Epithelial cell of esophagus (primary cell): ENCODE results near the gene ARAP2.

ENCODE experiments used
- DNase-seq: peaks from one replicate; pipeline ENCODE4 v3.0.0; 2010; ENCODE audit warnings: low read depth
- H3K4me3 ChIP-seq: 2 replicates; pipeline ENCODE4 v1.5.1; 2011; ENCODE audit warnings: mild to moderate bottlenecking, low read length, control low read depth
- CTCF ChIP-seq: IDR thresholded peaks from 2 replicates; pipeline ENCODE4 v1.5.1; 2011; ENCODE audit warnings: low read depth, mild to moderate bottlenecking, low read length, control low read depth, inconsistent platforms; ENCODE audit not compliant: insufficient read depth; ENCODE audit errors: missing control alignments

Gene ARAP2

DNA sequence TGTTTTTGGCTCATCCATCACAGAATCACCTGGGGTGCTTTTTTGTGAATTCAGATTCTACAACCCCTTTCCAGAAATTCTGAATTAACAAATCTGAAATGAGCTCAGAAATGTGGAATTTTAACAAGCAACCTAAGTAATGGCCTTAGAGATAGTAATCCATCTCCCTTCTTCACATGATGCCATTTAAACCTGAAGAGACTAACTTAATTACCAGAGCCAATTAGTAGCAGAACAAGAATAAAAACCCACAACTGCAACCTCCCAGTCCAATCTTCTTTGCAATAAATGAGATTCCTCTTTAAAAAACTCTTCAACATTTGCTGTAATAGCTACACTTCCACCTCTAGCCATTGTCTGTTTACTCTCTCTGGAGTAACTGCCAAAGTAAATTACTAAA is 69.7 kb downstream of the ARAP2 start:
- DNase-seq = no peak
- no peak for TF ChIP-seq CTCF
- H3K4me3 ChIP-seq = no peak overlapping the region

DNA sequence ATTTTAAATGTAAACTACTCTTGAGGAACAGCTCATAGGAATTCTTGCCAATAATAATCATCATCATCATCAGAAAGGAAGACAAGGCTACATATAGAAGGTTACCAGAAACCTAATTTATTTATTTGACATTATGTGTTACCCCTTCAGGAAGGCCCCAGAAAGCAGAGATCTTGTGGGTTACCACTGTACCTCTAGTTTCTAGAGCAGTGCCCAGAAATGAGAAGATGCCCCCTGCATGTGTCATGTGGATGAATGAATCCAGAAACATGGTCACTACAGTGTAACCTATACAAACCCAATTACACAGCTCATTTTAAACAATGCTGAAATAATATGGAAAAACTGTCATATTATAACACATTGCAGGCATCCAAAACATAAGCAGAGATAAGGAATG is 70.4 kb downstream of the ARAP2 start:
- H3K4me3 ChIP-seq = no peak overlapping the region
- DNase-seq = no peak
- TF ChIP-seq CTCF = no peak

GRCh38 chr4:36172656-36173055 is 71.7 kb downstream of the ARAP2 start:
- DNase-seq = no peak
- no peak for TF ChIP-seq CTCF
- H3K4me3 ChIP-seq = no peak overlapping the region

- H3K4me3 ChIP-seq = no peak overlapping the region
- TF ChIP-seq CTCF = no peak
- peak; percentile 2 for DNase-seq
Measured at GRCh38 chr4:36168127-36168878, 76.0 kb downstream of the ARAP2 start.

DNA sequence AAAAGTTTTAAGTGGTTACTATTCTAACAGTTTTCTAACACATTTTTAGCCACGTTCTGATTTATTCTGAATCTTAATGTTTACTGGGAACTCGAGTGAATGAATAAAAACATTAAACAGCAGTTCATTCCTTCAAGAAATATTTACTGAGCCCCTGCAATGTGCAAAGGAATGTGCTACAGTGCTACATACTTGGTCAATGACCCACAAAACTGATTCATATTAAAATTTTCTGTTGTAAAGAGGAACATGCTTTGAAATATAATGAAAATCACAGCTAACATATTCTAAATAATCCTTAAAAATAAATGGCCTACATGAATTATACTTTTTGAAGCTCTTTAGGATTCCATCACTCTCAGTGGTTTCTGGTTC is 78.7 kb downstream of the ARAP2 start:
- no peak for TF ChIP-seq CTCF
- DNase-seq = peak; percentile 14
- no peak overlapping the region for H3K4me3 ChIP-seq

DNA sequence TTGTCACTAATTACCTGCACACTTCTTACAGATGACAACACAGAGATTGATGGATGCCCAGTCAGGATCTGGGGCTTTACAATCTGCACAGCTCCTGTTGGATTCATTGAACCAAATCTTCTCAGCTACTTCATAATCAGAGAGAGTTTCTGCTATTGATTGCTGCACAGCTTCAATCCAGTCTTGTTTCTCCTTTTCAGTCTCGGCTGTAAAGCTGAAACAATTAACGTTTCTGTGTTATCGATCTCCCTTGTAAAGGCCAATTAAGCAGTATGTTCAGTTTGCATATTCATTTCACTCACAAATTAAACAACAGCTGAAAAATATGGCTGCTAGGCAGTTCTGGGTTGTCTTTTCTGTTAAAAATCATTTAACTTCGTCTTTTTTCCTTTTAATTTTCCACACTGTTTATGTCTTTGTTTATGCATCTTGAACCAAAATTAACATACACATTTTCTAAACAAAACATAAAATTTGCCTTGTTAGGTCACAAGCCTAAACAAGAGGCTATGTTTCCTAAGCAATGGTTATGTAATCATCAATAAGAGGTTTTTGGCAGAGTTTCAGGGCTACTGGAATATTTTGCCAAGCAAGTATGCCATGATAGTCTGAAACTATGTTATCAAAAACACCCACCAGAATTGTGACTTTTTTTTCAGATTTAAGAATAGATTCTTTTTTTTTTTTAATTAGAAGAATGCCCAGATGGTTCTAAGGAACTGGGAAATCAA is 79.2 kb downstream of the ARAP2 start:
- DNase-seq = peak; percentile 29
- H3K4me3 ChIP-seq = no peak overlapping the region
- TF ChIP-seq CTCF = no peak

- no peak overlapping the region for H3K4me3 ChIP-seq
- TF ChIP-seq CTCF = no peak
- DNase-seq = no peak
Measured at GRCh38 chr4:36163198-36163597, 81.1 kb downstream of the ARAP2 start.
